ENCODE measurements around the gene ZNRF3.
"Not testable (repeated sequence)": the region's sequence is repeated elsewhere in the genome, so short reads cannot be mapped to it uniquely, and the experiment has no call there.

ZNRF3 gene

DNA sequence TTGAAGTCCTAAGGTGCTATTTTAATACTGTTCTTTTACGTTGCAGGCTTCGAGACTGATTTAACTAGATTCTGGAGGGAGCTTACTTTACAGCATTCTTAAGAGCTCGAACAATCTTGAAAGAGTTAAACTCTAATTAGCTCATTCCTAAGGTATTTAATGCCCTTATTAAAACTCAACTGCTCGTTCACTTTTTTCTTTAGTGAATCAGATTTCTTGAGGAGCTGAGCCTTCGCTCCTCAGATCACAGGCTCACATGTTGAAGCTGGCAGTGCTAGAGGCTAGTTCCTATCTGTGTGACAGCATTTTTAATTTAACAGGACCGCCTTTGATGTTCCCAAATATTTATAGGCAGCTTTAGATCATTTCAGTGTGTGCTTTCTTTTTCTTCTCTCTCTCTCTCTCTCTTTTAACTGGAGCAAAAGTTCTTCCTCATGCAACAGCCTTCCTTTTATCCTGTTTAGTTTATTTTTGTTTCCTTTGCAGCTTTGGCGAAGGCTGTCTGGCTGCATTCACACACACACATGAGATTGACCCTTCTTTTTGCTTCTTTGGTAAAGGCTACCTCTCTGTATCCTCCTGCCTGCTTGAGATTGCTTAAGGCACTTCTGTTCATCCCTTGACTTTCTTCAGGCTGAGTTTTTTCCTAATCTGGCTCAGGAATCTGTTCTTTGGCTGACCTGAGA lies 21.0 kb downstream of the ZNRF3 start:
- DNase-seq = no peak
- in situ Hi-C loops (cut with MboI; ENCODE audit: low pct_unique_long_range_greater_than_20kb, low sequenced_read_pairs) = no loop called here

DNA sequence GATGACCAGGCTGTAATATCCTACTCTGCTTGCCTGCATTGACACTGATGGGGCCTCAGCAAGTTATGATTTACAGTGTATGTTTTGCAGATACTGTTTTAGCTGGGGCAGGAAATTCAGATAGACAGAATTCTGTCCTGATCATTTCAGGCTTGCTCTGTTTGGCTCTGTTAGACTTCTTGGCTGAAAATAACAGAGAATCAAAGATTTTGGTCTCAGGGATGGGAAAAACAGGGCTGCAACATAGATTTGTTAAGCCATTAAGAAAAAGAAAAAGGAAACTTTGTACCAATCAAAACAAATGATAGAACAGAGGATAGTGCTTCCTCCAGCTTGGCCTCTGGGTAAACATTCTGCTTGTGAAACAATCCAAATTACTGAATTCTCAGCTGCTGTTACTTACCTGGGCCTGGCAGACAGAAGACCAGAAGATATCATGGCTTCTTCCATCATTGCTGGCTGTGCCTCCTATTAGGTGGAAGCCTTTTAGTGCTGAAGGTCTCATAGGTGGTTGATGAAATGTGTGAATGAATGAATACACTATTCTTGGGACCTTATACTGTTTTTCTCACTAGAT lies 22.0 kb downstream of the ZNRF3 start:
- no peak for DNase-seq
- in situ Hi-C loops (cut with MboI; ENCODE audit: low pct_unique_long_range_greater_than_20kb, low sequenced_read_pairs) = no loop called here

DNA sequence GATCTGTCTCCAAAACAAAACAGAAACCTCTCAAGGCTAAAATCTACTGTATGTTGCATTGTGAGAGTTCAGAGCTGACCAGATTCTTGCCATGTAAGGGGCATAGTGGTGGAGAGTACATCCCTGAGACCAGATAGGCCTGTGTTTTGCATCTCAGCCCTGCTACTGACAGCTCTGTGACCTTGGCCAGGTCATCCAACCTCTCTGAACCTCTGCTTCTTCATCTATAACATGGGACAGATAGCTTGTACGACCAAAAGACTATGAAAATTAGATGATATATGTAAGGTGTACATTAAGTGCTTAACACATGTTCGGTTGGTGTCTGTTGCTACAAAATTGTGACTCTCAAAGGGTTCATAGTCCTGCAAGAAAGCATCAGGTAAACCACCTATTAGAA lies 22.9 kb downstream of the ZNRF3 start:
- in situ Hi-C loops (cut with MboI; ENCODE audit: low pct_unique_long_range_greater_than_20kb, low sequenced_read_pairs) = no loop called here
- no peak for DNase-seq

- in situ Hi-C loops (cut with MboI; ENCODE audit: low pct_unique_long_range_greater_than_20kb, low sequenced_read_pairs) = no loop called here
- DNase-seq = no peak
Measured at GRCh38 chr22:28907311-28908008, 24.1 kb downstream of the ZNRF3 start.

GRCh38 chr22:28908810-28909209 lies 25.4 kb downstream of the ZNRF3 start:
- DNase-seq; in situ Hi-C loops (cut with MboI; ENCODE audit: low pct_unique_long_range_greater_than_20kb, low sequenced_read_pairs): not testable (repeated sequence)

- in situ Hi-C loops (cut with MboI; ENCODE audit: low pct_unique_long_range_greater_than_20kb, low sequenced_read_pairs) = no loop called here
- DNase-seq = no peak
Measured at GRCh38 chr22:28909375-28909774, 26.0 kb downstream of the ZNRF3 start.

- DNase-seq = no peak
Measured at GRCh38 chr22:28910569-28911303, 27.4 kb downstream of the ZNRF3 start.

GRCh38 chr22:28911304-28911690 lies 27.9 kb downstream of the ZNRF3 start:
- DNase-seq = no peak
- in situ Hi-C loops (cut with MboI; ENCODE audit: low pct_unique_long_range_greater_than_20kb, low sequenced_read_pairs) = no loop called here

More at GRCh38 chr22:28910569-28911303, 27.4 kb downstream of the ZNRF3 start:
- in situ Hi-C loops (cut with MboI; ENCODE audit: low pct_unique_long_range_greater_than_20kb, low sequenced_read_pairs) = no loop called here

- in situ Hi-C loops (cut with MboI; ENCODE audit: low pct_unique_long_range_greater_than_20kb, low sequenced_read_pairs) = no loop called here
- no peak for DNase-seq
Measured at GRCh38 chr22:28911777-28912669, 28.7 kb downstream of the ZNRF3 start.

- no peak for DNase-seq
- in situ Hi-C loops (cut with MboI; ENCODE audit: low pct_unique_long_range_greater_than_20kb, low sequenced_read_pairs) = no loop called here
Measured at GRCh38 chr22:28914201-28914600, 30.8 kb downstream of the ZNRF3 start.

- no peak for DNase-seq
- in situ Hi-C loops (cut with MboI; ENCODE audit: low pct_unique_long_range_greater_than_20kb, low sequenced_read_pairs) = no loop called here
Measured at GRCh38 chr22:28915969-28916368, 32.6 kb downstream of the ZNRF3 start.

- in situ Hi-C loops (cut with MboI; ENCODE audit: low pct_unique_long_range_greater_than_20kb, low sequenced_read_pairs) = no loop called here
- DNase-seq = peak; percentile 30
Measured at GRCh38 chr22:28917747-28918549, 34.6 kb downstream of the ZNRF3 start.

- DNase-seq = no peak
Measured at GRCh38 chr22:28918550-28919271, 35.3 kb downstream of the ZNRF3 start.

GRCh38 chr22:28920757-28921584 lies 37.6 kb downstream of the ZNRF3 start:
- no peak for DNase-seq
- in situ Hi-C loops (cut with MboI; ENCODE audit: low pct_unique_long_range_greater_than_20kb, low sequenced_read_pairs) = no loop called here

More at GRCh38 chr22:28918550-28919271, 35.3 kb downstream of the ZNRF3 start:
- in situ Hi-C loops (cut with MboI; ENCODE audit: low pct_unique_long_range_greater_than_20kb, low sequenced_read_pairs) = no loop called here

DNA sequence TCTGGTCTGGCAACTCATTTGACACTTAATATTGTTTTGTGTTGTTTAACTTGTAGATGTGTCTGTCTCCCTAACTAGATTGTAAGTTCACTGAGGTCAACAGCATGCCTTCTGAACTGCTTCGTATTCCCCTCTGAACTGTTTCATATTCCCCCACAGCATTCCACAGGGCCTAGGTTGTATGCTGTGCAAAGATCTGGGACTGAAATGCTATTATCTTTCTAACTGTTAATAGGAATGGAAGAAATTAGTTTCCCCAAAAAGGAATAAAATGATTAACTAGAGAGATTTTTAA lies 38.2 kb downstream of the ZNRF3 start:
- in situ Hi-C loops (cut with MboI; ENCODE audit: low pct_unique_long_range_greater_than_20kb, low sequenced_read_pairs) = no loop called here
- no peak for DNase-seq

GRCh38 chr22:28922540-28923244 lies 39.3 kb downstream of the ZNRF3 start:
- in situ Hi-C loops (cut with MboI; ENCODE audit: low pct_unique_long_range_greater_than_20kb, low sequenced_read_pairs) = no loop called here
- no peak for DNase-seq
